ENCODE data around the gene SOHLH2.

DNA sequence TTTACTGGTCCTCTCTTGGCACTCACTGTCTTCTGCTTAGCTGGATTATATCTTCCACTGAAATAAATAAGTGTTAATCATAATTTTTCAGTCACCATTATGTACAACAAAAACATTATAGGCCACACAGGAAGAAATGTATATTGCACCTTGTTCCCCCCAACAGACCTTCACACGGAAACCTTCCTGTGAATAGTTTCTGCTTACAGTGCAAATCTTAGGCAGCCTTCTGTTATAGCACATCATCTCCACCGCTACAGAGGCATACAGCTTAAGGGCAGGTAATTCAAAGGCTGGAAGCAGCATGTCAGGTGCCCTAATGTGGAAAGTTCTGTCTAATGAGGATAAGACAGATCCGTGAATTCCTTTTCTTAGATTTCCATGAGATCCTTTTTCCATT lies 16.9 kb upstream of the SOHLH2 start:
- TF ChIP-seq EZH2phosphoT487 (IDR thresholded peaks at IDR 0.05; ENCODE audit: insufficient read depth, low read depth) = no peak
- TF ChIP-seq EZH2 (IDR thresholded peaks at IDR 0.05; ENCODE audit: insufficient read depth, poor library complexity, severe bottlenecking) = no peak
